Esophagus mucosa (tissue), 1 donor: Measurements from ENCODE around the gene USP37. TPM values are rescaled to one million over a fixed set of nuclear protein-coding genes. Genes with fewer than 3 reads are reported as not detected.

ENCODE experiments used
- ATAC-seq: fragments of 200-7000 bp; cut with Tn5 transposase; one replicate; pipeline ENCODE4 v1.9.1; 2020
- total RNA-seq: library from RNA; stranded (reverse); gene quantifications from one replicate; pipeline ENCODE4 v1.2.4, GENCODE V29; 2023
- donor health status: DM: yes; HTN: yes; CAD: no.

The USP37 gene, protein sequence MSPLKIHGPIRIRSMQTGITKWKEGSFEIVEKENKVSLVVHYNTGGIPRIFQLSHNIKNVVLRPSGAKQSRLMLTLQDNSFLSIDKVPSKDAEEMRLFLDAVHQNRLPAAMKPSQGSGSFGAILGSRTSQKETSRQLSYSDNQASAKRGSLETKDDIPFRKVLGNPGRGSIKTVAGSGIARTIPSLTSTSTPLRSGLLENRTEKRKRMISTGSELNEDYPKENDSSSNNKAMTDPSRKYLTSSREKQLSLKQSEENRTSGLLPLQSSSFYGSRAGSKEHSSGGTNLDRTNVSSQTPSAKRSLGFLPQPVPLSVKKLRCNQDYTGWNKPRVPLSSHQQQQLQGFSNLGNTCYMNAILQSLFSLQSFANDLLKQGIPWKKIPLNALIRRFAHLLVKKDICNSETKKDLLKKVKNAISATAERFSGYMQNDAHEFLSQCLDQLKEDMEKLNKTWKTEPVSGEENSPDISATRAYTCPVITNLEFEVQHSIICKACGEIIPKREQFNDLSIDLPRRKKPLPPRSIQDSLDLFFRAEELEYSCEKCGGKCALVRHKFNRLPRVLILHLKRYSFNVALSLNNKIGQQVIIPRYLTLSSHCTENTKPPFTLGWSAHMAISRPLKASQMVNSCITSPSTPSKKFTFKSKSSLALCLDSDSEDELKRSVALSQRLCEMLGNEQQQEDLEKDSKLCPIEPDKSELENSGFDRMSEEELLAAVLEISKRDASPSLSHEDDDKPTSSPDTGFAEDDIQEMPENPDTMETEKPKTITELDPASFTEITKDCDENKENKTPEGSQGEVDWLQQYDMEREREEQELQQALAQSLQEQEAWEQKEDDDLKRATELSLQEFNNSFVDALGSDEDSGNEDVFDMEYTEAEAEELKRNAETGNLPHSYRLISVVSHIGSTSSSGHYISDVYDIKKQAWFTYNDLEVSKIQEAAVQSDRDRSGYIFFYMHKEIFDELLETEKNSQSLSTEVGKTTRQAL
- 11.8 TPM for total RNA-seq

GRCh38 chr2:218568190-218569037 lies at the start of gene USP37, which contains the start of gene CNOT9:
TSS of gene USP37 (minus strand) at chr2:218568351. CDS start at chr2:218558653, 9,698 bp downstream.
TSS of gene CNOT9 (plus strand) at chr2:218568839. CDS start at chr2:218568955, 116 bp downstream.
- peak; percentile 99 for ATAC-seq

DNA sequence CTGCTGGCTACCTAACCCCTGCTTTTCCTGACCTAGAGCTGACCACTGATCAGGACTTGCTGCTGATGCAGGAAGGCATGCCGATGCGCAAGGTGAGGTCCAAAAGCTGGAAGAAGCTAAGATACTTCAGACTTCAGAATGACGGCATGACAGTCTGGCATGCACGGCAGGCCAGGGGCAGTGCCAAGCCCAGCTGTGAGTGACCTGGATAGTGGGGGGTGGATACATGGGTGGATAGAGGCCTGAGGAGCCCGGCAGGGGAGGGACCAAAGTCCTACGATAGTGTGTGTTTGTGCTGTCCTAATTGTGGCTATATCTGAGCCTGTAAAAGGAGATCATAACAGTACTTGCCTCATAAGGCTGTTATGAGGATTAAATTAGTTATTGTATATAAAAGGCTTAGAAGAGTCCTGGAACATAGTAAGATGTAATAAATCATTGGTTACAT lies 47.7 kb upstream of the USP37 start:
- ATAC-seq: no peak

- ATAC-seq: peak; percentile 70
Measured at GRCh38 chr2:218607436-218608115, 39.4 kb upstream of the USP37 start, which contains the start of gene PLCD4. TSS of gene PLCD4 (plus strand) at chr2:218607899. CDS start at chr2:218615740, 7,841 bp downstream.

DNA sequence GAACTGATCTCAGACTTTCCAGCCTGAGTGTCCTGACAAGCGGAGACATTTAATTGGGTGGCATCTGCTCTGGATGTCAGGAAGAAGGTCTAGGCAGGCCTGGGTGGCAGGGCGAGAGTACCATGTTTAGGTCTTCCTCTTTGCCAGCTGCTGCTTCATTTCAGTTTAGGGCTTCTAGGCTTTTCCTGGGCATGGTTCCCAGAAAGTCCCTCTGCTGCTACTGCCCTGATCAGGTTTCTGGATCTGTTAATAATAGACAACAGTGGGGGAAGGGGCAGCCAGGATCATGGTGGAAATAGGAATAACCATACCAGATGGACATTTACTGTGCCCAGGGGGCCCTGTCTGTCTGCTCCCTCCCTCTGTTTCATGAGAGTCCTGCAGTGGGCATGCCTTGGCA lies 37.3 kb upstream of the USP37 start:
- no peak for ATAC-seq

GRCh38 chr2:218585541-218585940 lies 17.4 kb upstream of the USP37 start:
- ATAC-seq: no peak

- ATAC-seq: no peak
Measured at GRCh38 chr2:218583983-218584850, 16.1 kb upstream of the USP37 start.

DNA sequence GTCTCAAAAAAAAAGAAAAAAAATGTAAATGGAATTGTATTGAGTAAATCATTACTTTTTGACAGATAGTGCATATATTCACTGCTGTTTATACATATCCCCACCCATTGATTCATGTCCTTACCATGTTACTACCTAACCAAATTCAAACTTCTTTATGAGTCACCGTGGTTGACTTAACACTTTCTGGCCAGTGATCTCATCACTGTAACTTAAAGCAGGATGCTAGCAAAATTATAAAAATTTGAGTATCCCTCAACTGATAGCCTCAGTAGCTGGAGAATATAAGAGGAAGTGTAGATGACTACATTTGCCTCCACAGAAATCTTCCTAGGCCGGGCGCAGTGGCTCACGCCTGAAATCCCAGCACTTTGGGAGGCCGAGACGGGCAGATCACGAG lies 13.9 kb upstream of the USP37 start:
- peak; percentile 76 for ATAC-seq

DNA sequence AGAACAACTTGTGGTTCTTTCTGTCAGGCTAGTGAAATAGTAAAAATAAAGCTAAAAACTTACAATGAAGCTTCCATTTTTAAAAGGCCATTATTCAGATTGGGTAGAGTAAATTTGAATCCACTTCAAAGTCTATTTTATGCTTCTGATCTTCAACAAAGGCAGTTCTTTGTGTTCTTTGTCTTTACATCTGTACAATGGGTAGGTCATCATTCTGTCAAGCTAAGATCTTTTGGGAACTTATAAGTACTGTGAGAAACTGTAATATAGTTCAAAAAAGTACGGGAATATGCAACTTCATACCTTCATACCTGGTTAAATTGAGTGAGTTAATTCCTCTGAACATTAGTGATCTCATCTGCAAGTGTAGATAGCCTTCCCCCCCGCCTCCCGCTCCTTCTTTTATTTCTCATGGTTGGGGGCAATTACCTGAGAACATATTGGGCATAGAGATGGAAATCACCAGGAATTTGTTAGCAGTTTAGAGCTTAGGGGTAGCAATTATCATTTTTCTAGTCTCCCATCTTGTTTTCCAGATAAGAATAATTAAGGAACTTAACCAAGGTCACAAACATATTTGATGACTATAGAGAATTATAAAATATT lies 10.2 kb upstream of the USP37 start:
- ATAC-seq: no peak

- no peak for ATAC-seq
Measured at GRCh38 chr2:218577482-218578220, 9.5 kb upstream of the USP37 start.

- no peak for ATAC-seq
Measured at GRCh38 chr2:218576854-218577253, 8.7 kb upstream of the USP37 start.

DNA sequence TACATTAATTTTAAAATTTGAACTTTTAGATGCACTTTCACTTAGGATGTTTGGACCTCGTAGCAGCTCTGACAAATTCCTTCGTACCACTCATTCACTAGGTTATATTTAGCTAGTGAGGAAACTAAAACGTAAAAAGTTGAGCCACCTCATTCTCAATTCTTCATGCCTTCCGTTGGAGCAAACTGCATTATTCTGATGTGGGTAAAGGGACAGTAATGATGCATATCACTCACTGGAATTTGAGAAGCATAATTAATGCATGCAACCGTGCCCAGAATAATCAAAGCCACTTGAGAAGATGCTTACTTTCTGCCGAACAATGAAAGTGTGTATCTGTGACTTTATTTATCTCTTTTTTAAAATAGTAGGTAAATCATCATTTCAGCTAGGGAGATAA lies 2.7 kb upstream of the USP37 start:
- ATAC-seq: no peak

DNA sequence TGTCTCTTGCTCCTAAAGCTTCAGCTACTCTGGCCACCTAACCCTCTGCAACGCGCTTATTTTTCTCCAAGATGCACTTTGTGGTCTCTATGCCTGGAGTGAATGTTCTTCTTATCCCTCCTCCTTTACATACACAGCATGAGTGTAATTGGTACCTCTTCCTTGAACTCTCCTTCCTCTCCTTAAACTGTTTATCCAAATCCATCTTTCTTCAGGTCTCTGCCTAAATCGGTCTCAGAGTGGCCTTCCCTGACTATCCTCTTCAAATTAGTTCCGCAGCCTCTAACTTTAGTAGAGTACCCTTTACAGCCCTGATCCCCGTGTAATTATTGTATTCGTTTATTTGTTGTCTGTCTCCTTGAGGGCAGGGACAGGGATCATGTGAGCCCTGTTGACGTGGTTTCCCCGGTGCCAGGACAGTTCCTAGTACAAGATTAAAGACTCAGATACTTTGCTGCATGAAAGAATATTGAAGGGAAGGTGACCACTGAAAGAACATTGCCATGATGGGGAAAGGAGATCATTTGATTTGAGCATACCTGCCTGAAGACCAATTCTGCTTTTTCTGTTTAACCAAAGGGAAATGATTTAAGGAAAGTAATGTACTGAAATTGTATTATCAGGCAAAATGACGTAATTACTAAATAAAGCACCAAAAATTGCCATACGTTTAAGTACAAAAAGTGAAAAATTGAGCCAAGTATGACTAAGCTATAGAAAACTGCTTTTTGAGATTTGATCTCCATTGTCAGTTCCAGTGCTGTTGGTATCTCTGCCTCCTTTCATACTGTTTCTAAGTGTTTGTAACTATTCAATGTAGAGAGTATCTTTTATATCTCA lies 1.7 kb upstream of the USP37 start:
- no peak for ATAC-seq

- peak; percentile 5 for ATAC-seq
Measured at GRCh38 chr2:218569038-218569431, 884 bp upstream of the USP37 start.

GRCh38 chr2:218567797-218568189 lies 358 bp downstream of the USP37 start:
- peak; percentile 62 for ATAC-seq

- ATAC-seq: no peak
Measured at GRCh38 chr2:218566296-218566695, 1.9 kb downstream of the USP37 start.

DNA sequence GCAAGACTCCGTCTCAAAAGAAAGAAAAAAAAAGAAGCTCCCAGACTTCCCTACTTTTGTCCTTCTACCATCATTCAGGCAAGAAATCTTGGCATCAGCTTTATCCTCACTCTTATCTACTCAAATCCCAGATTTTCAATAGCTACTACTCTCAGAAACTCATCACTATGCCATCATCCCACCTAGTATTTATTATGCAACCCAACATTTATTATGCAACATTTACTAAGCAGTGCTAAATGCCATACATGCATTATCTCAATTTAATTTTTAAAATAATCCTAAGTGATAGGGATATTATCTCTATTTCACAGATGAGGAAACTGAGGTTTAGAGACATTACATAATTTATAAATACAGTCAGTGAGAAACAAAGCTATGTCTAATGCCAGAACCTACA lies 4.1 kb downstream of the USP37 start:
- no peak for ATAC-seq

- ATAC-seq: no peak
Measured at GRCh38 chr2:218558986-218559385, 9.2 kb downstream of the USP37 start.

- no peak for ATAC-seq
Measured at GRCh38 chr2:218557941-218558340, 10.2 kb downstream of the USP37 start.
